ENCODE measurements around the gene PSAP.

Gene PSAP

DNA sequence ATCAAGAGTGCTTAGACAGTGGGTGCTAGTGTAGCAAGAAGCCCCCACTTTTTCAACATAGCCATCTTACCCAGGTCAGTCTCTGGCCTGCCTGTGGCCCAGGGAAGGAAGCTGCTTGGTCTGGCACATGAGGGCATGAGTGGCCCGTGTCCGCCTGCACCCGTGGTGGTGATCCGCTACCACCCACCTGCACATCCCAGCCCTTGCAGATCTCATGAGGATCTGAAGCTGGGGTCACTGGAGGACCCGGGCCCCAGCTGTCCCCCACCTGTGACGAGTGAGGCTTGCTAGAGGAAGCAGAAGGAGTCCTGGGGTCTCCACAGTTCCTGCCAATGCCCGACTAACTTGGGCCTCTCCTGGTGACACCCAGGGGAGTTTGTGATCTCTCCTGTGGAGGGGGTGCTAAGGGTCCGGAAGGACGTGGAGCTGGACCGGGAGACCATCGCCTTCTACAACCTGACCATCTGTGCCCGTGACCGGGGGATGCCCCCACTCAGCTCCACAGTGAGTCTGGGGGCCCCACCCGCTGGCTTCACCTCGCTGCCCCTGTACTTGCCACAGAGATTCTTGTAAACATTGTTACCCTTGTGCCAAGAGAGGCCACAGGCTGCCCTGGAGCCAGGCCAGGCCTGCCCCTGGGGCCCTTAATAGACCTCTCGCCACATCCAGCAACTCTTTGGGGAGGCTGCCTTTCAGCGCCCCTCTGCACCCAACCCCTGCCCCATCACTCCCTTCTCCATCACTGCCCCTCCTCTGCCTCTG lies 67.0 kb downstream of the PSAP start:
- DNase-seq = no peak

DNA sequence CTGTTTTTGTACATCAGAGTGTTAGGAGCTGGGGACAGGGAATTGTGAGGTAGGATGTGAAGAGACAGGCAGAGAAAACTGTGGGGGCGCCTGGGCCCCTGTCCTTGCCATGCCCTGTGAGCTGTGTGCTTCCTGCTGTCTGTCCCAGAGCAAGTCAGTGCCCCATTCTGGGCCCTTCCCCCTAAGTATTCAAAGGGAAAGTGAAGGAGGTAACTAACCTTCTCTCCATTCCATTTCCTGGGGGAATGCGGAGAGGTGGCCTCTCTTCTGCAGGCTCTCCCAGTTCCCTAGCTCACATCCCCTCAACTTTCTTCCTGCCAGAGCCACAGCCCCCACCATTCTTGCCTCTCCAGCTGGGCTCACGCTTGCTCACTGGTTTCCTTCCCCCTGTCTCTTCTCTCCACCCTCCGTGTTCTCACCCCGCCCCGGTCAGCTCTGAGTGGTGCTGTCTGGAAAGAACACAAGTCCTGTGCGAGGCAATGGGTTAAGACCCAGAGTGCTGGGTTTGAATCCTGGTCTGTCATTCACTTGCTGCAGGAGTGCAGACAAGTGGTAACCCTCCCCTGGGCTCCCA lies 68.0 kb downstream of the PSAP start:
- DNase-seq = peak in 3 of 4 experiments; percentile 47 to 69 (median 69)

DNA sequence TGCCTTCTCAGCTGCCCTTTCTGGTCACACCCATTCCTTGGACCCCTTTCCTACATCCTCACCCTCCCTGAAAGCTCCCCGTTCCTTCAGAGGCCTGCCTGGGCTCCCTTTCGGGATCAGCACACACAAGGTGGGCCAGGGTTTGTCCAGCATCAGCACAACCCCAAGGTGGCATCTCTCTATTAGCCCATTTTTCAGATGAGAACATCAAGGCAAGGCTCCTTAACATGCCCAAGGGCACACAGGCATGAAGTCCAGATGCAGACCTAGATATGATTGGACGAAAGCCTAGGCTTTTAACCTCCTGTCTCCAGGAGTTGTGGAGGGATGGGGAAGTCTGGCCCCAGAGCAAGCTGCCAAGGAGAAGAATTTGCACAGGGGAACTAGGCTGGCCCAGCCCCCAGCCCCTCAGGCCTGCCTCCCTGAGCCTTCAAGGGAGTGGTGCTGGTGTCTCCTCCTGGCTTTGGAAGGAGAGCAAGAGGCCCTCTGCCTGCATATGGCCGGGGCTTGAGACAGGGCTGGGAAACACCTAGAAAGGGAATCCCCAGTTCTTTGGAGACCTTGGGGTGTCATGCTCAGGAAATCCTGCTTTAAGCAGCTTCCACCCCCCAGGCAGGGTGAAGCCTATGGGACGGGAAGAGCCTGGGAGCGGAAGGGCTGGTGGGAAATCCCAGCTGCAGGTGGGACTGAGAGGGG lies 68.7 kb downstream of the PSAP start:
- DNase-seq = peak in 1 of 4 experiments; percentile 49

DNA sequence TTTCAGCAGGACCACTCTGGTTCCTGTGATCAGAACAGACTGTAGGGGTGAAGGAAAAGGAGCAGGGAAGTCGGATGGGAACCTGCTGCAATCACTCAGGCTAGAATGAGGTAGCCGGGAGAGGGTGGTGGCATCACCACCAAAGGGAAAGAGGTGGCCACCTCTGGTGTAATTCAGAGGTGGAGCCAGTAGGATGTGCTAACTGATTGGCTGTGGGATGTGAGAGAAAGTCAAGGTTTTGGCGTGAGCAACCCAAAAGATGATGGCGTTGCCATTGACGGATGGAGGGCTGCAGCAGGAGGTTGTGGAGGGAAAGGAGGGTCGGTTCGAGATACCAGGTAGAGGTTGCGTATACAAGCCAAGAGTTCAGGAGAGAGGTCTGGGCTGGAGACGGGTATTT lies 70.3 kb downstream of the PSAP start:
- no peak for DNase-seq

DNA sequence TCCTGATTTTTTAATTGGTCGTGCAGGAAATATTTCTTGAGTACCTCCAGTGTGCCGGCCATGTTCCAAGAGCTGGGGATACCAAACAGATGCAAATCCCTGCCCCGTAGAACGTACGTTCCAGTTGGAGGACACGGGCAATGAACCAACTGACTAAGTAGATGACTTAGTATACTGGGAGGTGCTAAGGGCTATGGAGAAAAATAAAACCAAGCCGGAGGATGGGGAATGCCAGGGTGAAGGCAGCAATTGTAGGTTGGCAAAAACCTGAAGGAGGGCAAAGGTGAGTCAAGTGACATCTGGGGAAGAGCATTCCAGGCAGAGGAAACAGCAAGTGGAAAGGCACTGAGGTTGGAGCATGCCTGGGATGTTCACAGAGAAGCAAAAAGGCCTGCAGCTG lies 70.9 kb downstream of the PSAP start:
- no peak for DNase-seq

DNA sequence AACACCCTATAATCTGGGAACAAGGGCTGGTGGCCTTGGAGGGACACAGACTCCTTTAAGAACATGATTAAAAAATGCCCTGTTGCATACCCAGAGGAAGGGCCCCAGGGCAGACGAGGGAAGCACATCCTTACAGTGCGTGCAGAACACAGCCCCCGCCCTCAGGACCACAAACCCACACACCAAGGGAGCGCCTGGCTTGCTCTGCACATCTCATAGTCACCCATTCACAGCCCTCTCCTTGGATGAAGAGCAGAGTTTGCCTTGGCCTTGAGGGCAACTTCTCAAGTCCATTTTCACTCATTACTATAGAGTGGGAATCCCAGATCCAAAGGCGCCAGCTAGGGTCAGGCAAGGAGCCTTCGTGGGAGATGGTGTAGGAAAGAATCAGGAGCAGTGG lies 71.4 kb downstream of the PSAP start:
- peak in 1 of 4 experiments; percentile 40 for DNase-seq

DNA sequence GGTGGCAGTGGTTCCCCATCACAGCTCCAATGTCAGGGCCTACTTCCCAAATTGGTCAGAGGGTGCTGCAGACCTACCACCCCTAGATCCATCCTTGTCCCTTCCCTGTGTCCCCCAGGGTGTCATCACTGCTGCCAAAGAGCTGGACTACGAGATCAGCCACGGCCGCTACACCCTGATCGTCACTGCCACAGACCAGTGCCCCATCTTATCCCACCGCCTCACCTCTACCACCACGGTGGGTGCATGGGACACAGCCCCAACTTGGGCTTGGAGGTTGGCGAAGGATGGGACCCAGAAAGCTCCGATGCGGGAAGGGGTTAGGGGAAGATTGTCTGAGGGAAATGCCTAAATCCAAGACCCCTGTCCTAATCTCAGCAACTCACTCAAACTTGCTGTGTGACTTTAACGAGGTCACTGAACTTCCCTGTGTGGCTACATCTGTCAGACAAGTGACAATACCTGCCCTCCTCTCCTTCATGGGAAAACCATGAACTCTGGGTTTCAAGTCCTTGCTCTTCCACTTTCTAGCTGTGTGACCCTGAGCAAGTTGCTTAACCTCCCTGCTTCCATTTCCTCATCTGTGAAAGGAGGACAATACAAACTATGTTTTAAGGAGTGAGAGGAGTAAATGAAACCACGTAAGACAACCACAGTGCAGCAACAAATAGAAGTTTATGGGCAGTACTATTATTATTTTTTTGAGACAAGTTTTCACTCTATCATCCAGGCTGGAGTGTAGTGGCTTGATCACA lies 72.8 kb downstream of the PSAP start:
- peak in 2 of 4 experiments; percentile 50 to 62 for DNase-seq

DNA sequence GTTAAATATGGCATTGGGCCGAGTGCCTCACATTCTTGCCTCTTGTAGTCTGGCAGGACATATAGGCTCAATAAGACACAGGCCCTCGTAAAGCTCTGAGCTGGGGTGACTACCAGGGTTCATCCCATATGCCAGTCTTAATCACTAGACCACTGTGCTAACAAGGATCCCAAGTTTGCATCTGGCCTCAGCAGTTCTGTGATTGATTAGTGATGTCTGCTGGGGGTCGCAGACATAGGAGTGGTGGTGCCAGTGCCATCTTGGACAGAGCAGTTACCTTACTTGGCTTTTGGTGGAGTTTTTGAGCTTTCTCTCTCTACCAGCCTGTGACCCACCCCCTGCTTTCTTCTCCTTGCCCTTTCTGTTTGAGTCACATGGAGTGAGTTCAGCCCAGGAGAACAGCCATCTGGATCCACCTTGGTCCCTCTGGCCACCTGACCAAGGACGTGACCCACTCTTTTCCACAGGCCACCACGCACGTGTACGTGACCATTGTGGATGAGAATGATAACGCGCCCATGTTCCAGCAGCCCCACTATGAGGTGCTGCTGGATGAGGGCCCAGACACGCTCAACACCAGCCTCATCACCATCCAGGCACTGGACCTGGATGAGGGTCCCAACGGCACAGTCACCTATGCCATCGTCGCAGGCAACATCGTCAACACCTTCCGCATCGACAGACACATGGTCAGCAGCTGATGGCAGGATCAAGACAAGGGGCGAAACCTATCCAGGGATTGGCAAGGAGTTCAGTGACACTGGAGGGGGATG lies 73.7 kb downstream of the PSAP start:
- DNase-seq = no peak

DNA sequence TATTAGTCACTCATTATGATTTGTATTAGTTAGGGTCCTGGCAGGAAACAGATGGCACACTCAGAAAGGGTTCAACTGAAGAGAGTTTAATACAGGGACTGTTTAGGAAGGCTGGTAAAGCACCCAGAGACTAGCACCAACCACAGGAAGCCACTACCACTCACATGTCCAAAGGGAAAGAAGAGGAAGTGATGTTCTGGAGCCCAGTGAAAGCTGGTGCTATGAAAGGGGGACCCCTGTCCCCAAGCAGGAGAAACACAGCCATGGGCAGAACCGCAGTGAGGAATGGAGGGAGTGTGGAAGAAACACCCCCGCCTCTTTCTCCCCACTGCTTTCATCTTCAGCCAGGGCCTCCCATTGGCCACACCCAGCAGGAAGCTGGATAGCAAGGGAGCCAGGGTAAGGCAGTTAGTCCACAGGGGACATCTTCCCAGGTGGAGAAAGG lies 74.5 kb downstream of the PSAP start:
- peak; percentile 63 to 80 (median 78) for DNase-seq

DNA sequence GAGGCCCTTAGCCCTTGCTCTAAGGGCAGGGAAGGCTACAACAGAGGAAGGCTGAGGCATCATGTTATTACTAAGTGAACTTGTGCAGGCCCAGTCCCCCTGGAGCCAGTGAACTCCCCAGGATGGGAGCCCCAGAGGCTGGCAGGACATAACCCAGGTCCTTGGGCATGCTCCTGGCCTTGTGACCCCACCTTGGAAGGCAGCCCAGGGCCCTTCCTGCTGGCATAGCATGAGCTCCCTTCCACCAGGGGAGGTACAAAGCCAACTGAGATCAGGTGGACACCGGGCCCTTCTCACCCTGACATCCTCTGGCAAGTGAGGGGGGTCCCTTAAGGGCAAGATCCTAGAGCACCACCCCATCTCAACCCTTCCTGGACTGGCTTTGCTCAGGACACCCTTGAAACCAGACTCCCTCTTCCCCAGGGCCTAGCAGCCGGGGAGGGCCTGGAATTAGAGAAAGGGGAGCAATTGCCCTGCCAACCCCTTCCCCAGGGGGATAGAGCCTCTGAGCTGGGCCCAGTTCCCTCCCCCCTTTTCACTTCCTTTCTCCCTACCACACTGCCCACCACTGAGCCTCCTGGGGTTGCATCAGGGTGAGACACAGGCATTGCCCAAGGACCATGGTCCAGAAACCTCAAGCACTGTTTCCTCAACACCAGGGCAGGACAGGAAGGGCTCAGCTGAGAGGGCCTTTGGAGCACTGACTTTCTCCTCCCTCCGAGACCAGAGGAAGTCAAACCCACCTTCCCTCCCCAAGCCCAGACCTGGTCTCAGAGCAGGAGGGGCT lies 75.9 kb downstream of the PSAP start:
- peak; percentile 86 to 94 (median 93) for DNase-seq

DNA sequence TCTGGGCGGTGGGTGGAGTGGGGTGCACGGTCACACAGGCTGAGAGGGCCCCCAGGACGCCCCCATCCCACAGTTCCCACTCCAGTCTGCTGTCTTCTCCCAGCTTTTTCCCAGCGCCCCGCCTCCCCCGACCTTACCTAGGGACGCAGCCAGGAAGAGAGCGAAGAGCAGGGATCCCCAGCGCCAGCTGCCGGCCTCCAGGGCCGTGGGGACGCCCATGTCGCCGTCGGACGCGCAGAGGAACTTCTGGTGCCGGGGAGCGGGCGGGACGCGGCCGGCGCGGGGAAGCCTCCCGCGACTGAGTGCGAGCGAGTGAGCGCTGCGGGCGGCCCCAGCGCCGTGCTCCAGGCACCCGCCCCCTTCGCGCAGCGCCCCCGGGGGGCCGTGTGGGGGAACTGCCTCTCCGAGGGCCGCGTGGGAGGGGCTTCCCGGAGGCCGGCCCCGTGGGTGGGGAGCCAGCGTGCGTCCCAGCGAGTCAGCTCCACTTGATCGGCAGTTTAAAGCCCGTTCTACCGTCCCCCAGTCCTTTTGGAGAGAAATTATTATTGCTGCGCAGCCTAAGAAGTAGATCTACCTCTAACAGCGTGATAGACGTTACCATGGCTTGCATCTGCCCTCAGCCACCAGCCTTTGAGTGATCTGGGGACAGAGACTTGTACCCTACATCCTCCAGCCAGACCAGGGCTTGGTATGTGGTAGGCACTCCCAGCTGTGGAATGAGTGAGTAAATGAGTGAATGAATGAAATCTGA lies 77.7 kb downstream of the PSAP start, which contains the start of gene VSIR:
Gene VSIR (minus strand): TSS at position 300 of the 751 bp plus-strand sequence. CDS start 81 bp downstream, at position 219.
- DNase-seq = peak; percentile 95 to 98 (median 96)

DNA sequence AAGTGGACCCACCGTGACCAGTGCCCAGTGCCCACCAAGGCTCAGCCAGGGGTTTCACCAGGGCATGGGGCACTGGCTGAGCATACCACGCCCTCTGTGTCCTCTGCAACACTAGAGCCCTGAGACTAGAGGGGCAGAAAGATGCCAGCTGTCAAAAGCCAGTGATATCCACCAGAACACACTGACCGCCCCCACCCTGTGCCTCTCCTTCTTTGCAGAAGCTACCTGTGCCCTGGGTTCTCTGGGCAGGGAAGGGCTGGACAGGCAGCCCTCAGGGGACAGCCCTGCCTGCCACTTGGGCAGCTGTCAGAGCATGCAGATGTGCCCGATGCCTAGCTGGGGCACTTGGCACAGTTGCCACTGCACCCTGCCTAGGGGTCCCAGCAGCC lies 78.2 kb downstream of the PSAP start:
- DNase-seq = peak in 1 of 4 experiments; percentile 30

DNA sequence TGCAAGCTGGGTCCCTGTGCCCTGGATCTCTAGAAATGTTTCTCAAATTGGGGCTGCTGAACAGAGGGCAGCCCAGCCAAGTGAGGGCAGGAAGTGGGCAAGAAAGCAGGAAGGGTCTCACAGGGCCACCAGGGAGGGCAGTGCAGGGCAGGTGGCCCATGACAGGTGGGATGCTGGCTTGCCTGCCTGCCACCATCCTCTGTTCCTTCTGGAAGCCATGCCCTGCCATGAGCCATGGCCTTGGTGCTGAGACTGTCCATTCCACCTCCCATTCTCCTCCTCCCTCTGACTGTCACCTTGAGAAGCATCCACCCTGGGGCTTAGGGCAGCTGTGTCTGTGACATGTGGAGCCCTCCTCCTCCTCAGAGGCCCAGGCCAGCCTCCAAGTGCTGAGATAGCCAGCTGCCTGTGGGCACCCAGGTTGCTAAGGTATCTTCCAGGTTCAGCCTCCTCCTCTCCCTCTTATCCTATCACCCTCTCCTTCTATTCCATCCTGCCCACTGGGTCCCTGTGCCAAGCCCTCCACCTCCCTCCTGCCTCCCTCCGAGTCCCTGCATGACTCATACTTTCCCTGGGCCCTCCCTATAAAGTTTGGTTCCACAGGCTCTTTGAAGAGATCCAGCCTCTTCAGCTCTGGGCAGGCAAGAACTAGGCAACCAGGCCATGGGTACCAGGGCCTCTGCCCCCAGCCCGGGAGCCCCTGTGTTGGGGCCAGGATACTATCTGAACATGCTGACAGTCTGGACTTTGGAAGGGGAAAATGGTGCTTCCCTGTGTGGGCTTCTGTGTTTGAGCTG lies 79.0 kb downstream of the PSAP start:
- DNase-seq = peak in 3 of 4 experiments; percentile 55 to 66 (median 62)

DNA sequence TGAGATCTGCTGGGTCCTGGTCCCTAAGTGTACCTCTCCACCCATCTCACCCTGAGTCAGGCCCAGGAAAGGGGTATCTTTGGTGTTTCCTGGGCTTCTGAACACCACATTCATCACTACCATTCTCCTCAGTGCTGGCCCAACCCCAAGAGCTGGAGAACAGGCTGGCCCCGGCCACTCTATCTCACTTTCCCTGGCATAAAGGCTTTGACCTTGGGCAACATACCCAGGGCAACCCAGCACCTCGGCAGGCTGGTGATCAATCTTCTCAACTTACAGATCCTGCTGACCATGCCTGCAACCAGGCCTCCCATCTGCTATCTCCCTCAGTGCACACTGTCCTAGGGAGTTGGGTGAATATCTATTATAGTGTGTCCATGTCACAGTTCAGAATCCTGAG lies 79.8 kb downstream of the PSAP start:
- peak in 1 of 4 experiments; percentile 18 for DNase-seq

DNA sequence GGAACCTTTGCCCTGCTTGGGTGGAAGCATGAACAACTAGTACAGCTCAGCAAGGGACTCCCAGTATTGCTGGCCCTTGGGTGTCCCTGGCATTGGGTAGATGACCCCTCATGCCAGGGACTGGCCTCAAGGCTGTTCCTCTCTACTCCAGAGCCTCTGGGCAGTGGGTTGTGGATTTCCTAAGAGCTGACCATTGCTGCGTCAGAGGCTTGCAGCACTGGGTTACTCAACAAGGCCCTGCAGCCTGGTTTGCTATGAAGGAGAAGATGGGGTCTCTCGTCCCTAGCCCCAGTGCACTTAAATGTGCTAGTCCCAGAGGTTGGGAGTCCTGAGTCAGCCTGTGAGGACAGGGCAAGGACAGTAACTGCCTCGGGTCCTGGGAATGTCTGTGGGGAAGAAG lies 80.3 kb downstream of the PSAP start:
- DNase-seq = peak; percentile 86 to 93 (median 88)

DNA sequence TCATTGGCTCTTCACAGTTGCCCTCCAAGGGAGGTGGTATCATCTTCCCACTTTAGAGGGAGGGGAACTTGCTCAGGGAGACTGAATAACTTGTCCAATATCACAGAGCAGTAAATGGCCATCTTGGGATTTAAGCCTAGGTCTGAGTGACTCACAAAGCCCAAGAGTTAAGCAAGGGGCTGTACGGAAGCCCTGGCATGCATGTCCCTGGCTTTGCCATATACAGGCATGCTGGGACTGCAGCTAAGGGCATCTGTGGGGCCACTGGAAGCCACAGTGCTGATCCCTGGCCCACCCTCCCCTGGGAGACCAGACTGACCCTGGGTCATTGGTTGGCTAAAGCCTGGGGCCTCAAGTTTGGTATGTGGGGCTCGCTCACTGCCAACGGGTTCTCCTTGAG lies 80.8 kb downstream of the PSAP start:
- DNase-seq = peak; percentile 46 to 75 (median 68)

DNA sequence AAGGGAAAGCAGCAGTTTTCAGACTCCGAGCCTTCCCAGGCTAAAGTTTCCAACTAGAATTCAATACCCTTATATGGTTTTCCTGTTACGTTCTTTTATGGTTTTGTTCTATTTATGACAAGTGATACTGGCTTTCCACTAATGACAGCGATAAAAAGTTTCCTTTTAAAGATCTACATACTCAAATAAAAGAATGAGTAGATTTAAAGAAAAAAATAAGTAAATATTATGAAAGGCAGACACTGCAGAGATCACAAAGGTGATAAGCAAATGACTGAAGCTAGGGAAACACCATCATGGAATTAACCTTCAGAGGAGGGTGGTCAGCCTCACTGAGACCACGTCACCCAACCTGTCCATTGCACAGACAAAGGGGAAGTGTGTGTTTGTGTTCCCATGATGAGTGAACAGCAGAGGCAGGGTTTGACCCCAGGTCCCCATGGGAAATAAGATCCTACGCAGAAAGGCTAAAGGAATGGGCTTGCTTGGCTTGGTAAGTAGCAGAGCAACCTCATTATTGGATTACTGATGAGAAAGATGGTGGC lies 81.7 kb downstream of the PSAP start:
- DNase-seq = peak; percentile 64 to 85 (median 76)

DNA sequence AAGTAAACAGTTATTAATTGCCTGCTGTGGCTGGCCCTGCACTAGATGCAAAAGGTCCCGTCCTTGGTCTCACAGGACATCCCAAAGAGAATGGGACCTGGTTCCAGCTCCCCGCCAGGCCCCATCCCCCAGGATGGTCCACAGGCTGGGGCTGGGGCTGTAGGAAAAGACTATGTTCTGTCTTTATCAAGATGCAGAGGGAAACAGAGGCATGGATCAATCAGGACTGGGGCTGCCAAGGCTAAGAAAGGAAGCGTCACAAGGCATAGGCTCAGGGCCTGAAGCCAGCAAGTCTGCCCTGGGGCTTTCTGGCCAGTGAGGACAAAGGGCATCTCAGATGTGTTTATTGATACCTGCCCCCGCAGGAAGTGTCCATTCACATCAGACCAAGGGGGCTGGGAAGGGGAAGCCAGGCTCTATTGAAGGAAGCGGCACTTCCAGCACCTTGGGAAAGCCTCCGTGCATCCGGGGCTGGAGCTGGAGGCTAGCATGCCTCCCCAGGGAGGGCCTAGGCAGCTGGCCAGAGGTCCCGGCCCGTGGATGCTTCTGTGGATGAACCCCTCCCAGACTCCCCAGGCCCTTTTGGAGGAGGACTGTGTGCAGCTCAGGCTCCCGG lies 83.5 kb downstream of the PSAP start:
- peak in 1 of 4 experiments; percentile 29 for DNase-seq

Data from suppressor macrophage (primary cell).